GM12878 (cell line): Measurements from ENCODE around the gene TGFB1I1. TPM values are rescaled to one million over a fixed set of nuclear protein-coding genes. Genes with fewer than 3 reads are reported as not detected.

ENCODE experiments used
- BACH1 ChIP-seq: fragments of 450-650 bp; IDR thresholded peaks from 2 replicates; pipeline ENCODE4 v1.6.1; 2017; ENCODE audit warnings: mild to moderate bottlenecking, borderline replicate concordance
- CREM ChIP-seq: IDR thresholded peaks from 2 replicates; pipeline ENCODE4 v1.6.1; 2014; ENCODE audit warnings: antibody characterized with exemption, low read depth
- EGR1 ChIP-seq, 2 experiments: IDR thresholded peaks; 1 replicate in 1 of 2; 2 replicates in 1 of 2; pipeline ENCODE4 v1.6.1; 2011 to 2012; ENCODE audit warnings: low read depth in 2 of 2, low read length in 2 of 2, borderline replicate concordance in 1 of 2, mild to moderate bottlenecking in 1 of 2, moderate library complexity in 1 of 2
- JUNB ChIP-seq: IDR thresholded peaks from 2 replicates; pipeline ENCODE4 v1.6.1; 2016; ENCODE audit warnings: antibody characterized with exemption, mild to moderate bottlenecking
- MEF2A ChIP-seq: IDR thresholded peaks from 2 replicates; pipeline ENCODE4 v1.6.1; 2011; ENCODE audit warnings: low read depth, mild to moderate bottlenecking, low read length, moderate library complexity; ENCODE audit not compliant: insufficient read depth
- NFYA ChIP-seq: IDR thresholded peaks from 2 replicates; pipeline ENCODE4 v1.6.1; 2011; ENCODE audit warnings: low read depth, mild to moderate bottlenecking, low read length, improper control_type of control experiment, borderline replicate concordance
- PML ChIP-seq: IDR thresholded peaks from 2 replicates; pipeline ENCODE4 v1.6.1; 2012; ENCODE audit warnings: low read length, inconsistent platforms
- RELA ChIP-seq: fragments of 450-650 bp; IDR thresholded peaks from 2 replicates; pipeline ENCODE4 v1.8.0; 2014; ENCODE audit warnings: borderline replicate concordance; ENCODE audit not compliant: partially characterized antibody
- SMAD5 ChIP-seq: IDR thresholded peaks from 2 replicates; pipeline ENCODE4 v1.6.1; 2016; ENCODE audit warnings: antibody characterized with exemption, low read depth
- TAF1 ChIP-seq: IDR thresholded peaks from 2 replicates; pipeline ENCODE4 v1.6.1; 2011; ENCODE audit warnings: mild to moderate bottlenecking, low read depth, low read length, borderline replicate concordance
- TARDBP ChIP-seq: IDR thresholded peaks from 2 replicates; pipeline ENCODE4 v1.6.1; 2016; ENCODE audit warnings: borderline replicate concordance
- YY1 ChIP-seq: IDR thresholded peaks from 2 replicates; pipeline ENCODE4 v1.6.1; 2011; ENCODE audit warnings: low read depth, mild to moderate bottlenecking, low read length
- polyA plus RNA-seq, 11 experiments: library from polyadenylated mRNA; depleted of rRNA in 4 of 11; unstranded in 6 of 11; stranded (reverse) in 5 of 11; fragments of >200 nt; fragmentation: Nextera tagmentation in 4 of 11; fragmentation: Illumina TruSeq in 1 of 11; extraction: Ambion mirVana in 4 of 11; extraction: Trizol in 1 of 11; gene quantifications; 1 replicate in 1 of 11; 2 replicates in 10 of 11; pipeline versions ENCODE4 v1.2.1 to v1.2.3, GENCODE V29; 2011 to 2016; ENCODE audit warnings: inconsistent platforms in 2 of 11, missing spikeins in 2 of 11, low read depth in 1 of 11
- total RNA-seq, 4 experiments: library from RNA; depleted of rRNA in 3 of 4; stranded (reverse); fragments of >200 nt in 3 of 4; fragmentation: Illumina TruSeq in 1 of 4; extraction: Trizol in 1 of 4; gene quantifications; 2 replicates each; pipeline versions ENCODE4 v1.2.1 to v1.2.3, GENCODE V29; 2013 to 2021
- TF ChIP-seq, protein P1 (sequence below): fragments of 450-650 bp; IDR thresholded peaks from 2 replicates; pipeline ENCODE4 v1.6.1; 2018; ENCODE audit warnings: borderline replicate concordance, mild to moderate bottlenecking; ENCODE audit not compliant: partially characterized antibody
- TF ChIP-seq, protein P2 (sequence below): IDR thresholded peaks from 2 replicates; pipeline ENCODE4 v1.6.1; 2011; ENCODE audit warnings: low read depth, low read length, improper control_type of control experiment, borderline replicate concordance
- TF ChIP-seq, protein P3 (sequence below): IDR thresholded peaks from 2 replicates; pipeline ENCODE4 v1.6.1; 2011; ENCODE audit warnings: mild to moderate bottlenecking, low read depth, low read length, moderate library complexity; ENCODE audit not compliant: insufficient replicate concordance
- TF ChIP-seq, protein P4 (sequence below): IDR thresholded peaks from 2 replicates; pipeline ENCODE4 v1.6.1; 2012; ENCODE audit warnings: low read depth, low read length, improper control_type of control experiment
- TF ChIP-seq, protein P5 (sequence below): fragments of 450-650 bp; formaldehyde crosslinking; IDR thresholded peaks from 2 replicates; pipeline ENCODE4 v1.4.0; 2020; ENCODE audit warnings: mild to moderate bottlenecking, moderate library complexity
- TF ChIP-seq, protein P6 (sequence below): fragments of 450-650 bp; IDR thresholded peaks from 2 replicates; pipeline ENCODE4 v1.6.1; 2018; ENCODE audit warnings: mild to moderate bottlenecking, low read depth, moderate library complexity; ENCODE audit not compliant: partially characterized antibody

Gene TGFB1I1
- total and polyA plus RNA-seq, 10 of the 15 experiments (the other 5 are each of a cell fraction or from before 2014, with no cell fraction given), result 0.13 to 2.3 (median 0.41) TPM; not detected in 2

DNA sequence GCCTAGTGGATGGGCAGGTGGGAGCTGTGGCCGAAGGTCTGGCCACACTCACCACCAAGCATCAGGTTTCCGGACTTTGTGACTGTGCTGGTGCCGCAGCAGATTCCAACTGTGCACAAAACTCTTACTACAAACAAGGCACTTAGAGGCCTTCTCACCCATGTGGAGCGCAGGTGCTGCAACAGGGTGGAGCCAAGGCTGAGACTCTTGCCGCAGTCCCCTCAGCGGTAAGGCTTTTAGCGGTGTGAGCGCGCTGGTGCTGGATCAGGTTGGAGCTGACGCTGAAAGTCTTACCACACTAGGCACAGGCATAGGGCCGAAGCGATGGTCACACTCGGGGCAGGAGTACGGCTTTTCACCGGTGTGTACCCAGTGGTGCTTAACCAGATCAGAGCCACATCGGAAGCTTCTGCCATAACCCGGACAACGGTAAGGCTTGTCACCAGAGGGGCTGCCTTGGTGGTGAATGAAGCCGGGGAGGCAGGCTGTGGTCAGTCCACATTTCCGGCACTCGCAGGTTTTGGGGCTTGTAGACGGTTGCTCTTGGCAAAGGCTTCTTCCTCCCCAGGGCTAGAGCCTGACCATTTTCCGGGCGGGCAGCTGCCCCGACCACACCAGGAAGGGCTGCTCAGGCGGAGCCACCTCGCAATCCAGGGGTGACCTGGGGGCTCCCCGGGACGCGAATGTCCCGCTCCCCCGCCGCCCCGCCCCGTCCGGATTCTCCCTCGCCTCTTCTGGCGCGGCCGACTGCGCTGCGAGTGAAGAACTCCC lies 13.7 kb upstream of the TGFB1I1 start (continued):
- TF ChIP-seq, protein P1, sequence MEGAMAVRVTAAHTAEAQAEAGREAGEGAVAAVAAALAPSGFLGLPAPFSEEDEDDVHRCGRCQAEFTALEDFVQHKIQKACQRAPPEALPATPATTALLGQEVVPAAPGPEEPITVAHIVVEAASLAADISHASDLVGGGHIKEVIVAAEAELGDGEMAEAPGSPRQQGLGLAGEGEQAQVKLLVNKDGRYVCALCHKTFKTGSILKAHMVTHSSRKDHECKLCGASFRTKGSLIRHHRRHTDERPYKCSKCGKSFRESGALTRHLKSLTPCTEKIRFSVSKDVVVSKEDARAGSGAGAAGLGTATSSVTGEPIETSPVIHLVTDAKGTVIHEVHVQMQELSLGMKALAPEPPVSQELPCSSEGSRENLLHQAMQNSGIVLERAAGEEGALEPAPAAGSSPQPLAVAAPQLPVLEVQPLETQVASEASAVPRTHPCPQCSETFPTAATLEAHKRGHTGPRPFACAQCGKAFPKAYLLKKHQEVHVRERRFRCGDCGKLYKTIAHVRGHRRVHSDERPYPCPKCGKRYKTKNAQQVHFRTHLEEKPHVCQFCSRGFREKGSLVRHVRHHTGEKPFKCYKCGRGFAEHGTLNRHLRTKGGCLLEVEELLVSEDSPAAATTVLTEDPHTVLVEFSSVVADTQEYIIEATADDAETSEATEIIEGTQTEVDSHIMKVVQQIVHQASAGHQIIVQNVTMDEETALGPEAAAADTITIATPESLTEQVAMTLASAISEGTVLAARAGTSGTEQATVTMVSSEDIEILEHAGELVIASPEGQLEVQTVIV, result no peak
- TF ChIP-seq JUNB, result no peak
- no peak for TF ChIP-seq MEF2A
- no peak for TF ChIP-seq BACH1
- TF ChIP-seq, protein P2, sequence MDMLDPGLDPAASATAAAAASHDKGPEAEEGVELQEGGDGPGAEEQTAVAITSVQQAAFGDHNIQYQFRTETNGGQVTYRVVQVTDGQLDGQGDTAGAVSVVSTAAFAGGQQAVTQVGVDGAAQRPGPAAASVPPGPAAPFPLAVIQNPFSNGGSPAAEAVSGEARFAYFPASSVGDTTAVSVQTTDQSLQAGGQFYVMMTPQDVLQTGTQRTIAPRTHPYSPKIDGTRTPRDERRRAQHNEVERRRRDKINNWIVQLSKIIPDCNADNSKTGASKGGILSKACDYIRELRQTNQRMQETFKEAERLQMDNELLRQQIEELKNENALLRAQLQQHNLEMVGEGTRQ, result no peak
- TF ChIP-seq NFYA, result no peak
- TF ChIP-seq, protein P3, sequence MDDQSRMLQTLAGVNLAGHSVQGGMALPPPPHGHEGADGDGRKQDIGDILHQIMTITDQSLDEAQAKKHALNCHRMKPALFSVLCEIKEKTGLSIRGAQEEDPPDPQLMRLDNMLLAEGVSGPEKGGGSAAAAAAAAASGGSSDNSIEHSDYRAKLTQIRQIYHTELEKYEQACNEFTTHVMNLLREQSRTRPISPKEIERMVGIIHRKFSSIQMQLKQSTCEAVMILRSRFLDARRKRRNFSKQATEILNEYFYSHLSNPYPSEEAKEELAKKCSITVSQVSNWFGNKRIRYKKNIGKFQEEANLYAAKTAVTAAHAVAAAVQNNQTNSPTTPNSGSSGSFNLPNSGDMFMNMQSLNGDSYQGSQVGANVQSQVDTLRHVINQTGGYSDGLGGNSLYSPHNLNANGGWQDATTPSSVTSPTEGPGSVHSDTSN, result no peak
- 0 out of 2 replicates have a peak, but pooled peaks have one; percentile 48 for TF ChIP-seq TAF1
- no peak for TF ChIP-seq TARDBP
- TF ChIP-seq SMAD5, result no peak
- no peak for TF ChIP-seq EGR1 (IDR thresholded peaks at IDR 0.05; ENCODE audit: borderline replicate concordance in 1 of 2, low read depth in 2 of 2, low read length in 2 of 2)
- no peak for TF ChIP-seq YY1
- TF ChIP-seq, protein P4, sequence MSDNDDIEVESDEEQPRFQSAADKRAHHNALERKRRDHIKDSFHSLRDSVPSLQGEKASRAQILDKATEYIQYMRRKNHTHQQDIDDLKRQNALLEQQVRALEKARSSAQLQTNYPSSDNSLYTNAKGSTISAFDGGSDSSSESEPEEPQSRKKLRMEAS, result no peak
- TF ChIP-seq CREM, result no peak
- TF ChIP-seq, protein P5, sequence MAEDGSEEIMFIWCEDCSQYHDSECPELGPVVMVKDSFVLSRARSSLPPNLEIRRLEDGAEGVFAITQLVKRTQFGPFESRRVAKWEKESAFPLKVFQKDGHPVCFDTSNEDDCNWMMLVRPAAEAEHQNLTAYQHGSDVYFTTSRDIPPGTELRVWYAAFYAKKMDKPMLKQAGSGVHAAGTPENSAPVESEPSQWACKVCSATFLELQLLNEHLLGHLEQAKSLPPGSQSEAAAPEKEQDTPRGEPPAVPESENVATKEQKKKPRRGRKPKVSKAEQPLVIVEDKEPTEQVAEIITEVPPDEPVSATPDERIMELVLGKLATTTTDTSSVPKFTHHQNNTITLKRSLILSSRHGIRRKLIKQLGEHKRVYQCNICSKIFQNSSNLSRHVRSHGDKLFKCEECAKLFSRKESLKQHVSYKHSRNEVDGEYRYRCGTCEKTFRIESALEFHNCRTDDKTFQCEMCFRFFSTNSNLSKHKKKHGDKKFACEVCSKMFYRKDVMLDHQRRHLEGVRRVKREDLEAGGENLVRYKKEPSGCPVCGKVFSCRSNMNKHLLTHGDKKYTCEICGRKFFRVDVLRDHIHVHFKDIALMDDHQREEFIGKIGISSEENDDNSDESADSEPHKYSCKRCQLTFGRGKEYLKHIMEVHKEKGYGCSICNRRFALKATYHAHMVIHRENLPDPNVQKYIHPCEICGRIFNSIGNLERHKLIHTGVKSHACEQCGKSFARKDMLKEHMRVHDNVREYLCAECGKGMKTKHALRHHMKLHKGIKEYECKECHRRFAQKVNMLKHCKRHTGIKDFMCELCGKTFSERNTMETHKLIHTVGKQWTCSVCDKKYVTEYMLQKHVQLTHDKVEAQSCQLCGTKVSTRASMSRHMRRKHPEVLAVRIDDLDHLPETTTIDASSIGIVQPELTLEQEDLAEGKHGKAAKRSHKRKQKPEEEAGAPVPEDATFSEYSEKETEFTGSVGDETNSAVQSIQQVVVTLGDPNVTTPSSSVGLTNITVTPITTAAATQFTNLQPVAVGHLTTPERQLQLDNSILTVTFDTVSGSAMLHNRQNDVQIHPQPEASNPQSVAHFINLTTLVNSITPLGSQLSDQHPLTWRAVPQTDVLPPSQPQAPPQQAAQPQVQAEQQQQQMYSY (CRISPR knock-in tag), result no peak
- TF ChIP-seq RELA, result no peak
- TF ChIP-seq, protein P6, sequence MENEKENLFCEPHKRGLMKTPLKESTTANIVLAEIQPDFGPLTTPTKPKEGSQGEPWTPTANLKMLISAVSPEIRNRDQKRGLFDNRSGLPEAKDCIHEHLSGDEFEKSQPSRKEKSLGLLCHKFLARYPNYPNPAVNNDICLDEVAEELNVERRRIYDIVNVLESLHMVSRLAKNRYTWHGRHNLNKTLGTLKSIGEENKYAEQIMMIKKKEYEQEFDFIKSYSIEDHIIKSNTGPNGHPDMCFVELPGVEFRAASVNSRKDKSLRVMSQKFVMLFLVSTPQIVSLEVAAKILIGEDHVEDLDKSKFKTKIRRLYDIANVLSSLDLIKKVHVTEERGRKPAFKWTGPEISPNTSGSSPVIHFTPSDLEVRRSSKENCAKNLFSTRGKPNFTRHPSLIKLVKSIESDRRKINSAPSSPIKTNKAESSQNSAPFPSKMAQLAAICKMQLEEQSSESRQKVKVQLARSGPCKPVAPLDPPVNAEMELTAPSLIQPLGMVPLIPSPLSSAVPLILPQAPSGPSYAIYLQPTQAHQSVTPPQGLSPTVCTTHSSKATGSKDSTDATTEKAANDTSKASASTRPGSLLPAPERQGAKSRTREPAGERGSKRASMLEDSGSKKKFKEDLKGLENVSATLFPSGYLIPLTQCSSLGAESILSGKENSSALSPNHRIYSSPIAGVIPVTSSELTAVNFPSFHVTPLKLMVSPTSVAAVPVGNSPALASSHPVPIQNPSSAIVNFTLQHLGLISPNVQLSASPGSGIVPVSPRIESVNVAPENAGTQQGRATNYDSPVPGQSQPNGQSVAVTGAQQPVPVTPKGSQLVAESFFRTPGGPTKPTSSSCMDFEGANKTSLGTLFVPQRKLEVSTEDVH, result no peak
- no peak for TF ChIP-seq PML
